A549 (cell line): ENCODE data around the gene MVD. TPM values are rescaled to one million over a fixed set of nuclear protein-coding genes. Genes with fewer than 3 reads are reported as not detected.

Experiments used
- ATOH8 ChIP-seq: fragments of 250-450 bp; sonication (Bioruptor Pico); IDR thresholded peaks from 2 replicates; pipeline ENCODE4 v1.5.0; 2020; ENCODE audit warnings: low read depth, mild to moderate bottlenecking, moderate library complexity
- CBX2 ChIP-seq: fragments of 200-600 bp; sonication (generic); IDR thresholded peaks from 2 replicates; pipeline ENCODE4 v1.6.1; 2016; ENCODE audit warnings: low read depth, mild to moderate bottlenecking, borderline replicate concordance
- CBX8 ChIP-seq: fragments of 200-600 bp; sonication (generic); IDR thresholded peaks from 2 replicates; pipeline ENCODE4 v1.6.1; 2016
- CEBPB ChIP-seq, 2 experiments: fragments of >200 bp in 1 of 2; sonication (Bioruptor Twin) in 1 of 2; formaldehyde crosslinking in 1 of 2; IDR thresholded peaks; 2 replicates each; pipeline ENCODE4 v1.6.1; 2012 to 2016
- CTCF ChIP-seq: fragments of >200 bp; sonication (Bioruptor Twin); formaldehyde crosslinking; IDR thresholded peaks from 3 replicates; pipeline ENCODE4 v1.5.1; 2016
- EHF ChIP-seq: fragments of 250-450 bp; sonication (Bioruptor Pico); IDR thresholded peaks from 2 replicates; pipeline ENCODE4 v1.5.0; 2020; ENCODE audit warnings: mild to moderate bottlenecking
- FOSL2 ChIP-seq, 2 experiments: fragments of 450-650 bp in 1 of 2; fragments of >200 bp in 1 of 2; sonication (Bioruptor Twin) in 1 of 2; formaldehyde crosslinking; IDR thresholded peaks; 2 replicates each; pipeline versions ENCODE4 v1.5.0 to v1.6.1; 2016 to 2020; ENCODE audit warnings: mild to moderate bottlenecking in 1 of 2, moderate library complexity in 1 of 2
- FOXS1 ChIP-seq: fragments of 250-450 bp; sonication (Bioruptor Pico); IDR thresholded peaks from 2 replicates; pipeline ENCODE4 v1.5.0; 2020; ENCODE audit warnings: mild to moderate bottlenecking, moderate library complexity
- GATA3 ChIP-seq: IDR thresholded peaks from 2 replicates; pipeline ENCODE4 v1.6.1; 2012; ENCODE audit warnings: borderline replicate concordance
- HES2 ChIP-seq: fragments of >200 bp; sonication (Bioruptor Twin); formaldehyde crosslinking; IDR thresholded peaks from 2 replicates; pipeline ENCODE4 v1.6.1; 2016
- HOXB13 ChIP-seq: fragments of 250-450 bp; sonication (Bioruptor Pico); IDR thresholded peaks from 2 replicates; pipeline ENCODE4 v1.5.0; 2020; ENCODE audit warnings: low read depth, mild to moderate bottlenecking, moderate library complexity
- HOXB5 ChIP-seq: fragments of 250-450 bp; sonication (Bioruptor Pico); IDR thresholded peaks from 2 replicates; pipeline ENCODE4 v1.5.0; 2020; ENCODE audit warnings: mild to moderate bottlenecking, moderate library complexity
- JUN ChIP-seq, 2 experiments: fragments of >200 bp; sonication (Bioruptor Twin); formaldehyde crosslinking; IDR thresholded peaks; 2 replicates in 1 of 2; 3 replicates in 1 of 2; pipeline ENCODE4 v1.6.1; 2016 to 2017
- KDM1A ChIP-seq: fragments of 200-600 bp; sonication (generic); IDR thresholded peaks from 2 replicates; pipeline ENCODE4 v1.6.1; 2016; ENCODE audit warnings: low read depth, mild to moderate bottlenecking
- MAZ ChIP-seq: fragments of 150-350 bp; IDR thresholded peaks from 2 replicates; pipeline ENCODE4 v1.6.1; 2014; ENCODE audit warnings: antibody characterized with exemption, low read depth, low read length, borderline replicate concordance
- MYC ChIP-seq: IDR thresholded peaks from 2 replicates; pipeline ENCODE4 v1.6.1; 2012; ENCODE audit warnings: mild to moderate bottlenecking, inconsistent platforms, low read length, improper control_type of control experiment, borderline replicate concordance
- NFE2L2 ChIP-seq: fragments of 150-350 bp; conservative IDR thresholded peaks from 2 replicates; pipeline ENCODE4 v1.6.1; 2014; ENCODE audit warnings: low read length
- NPAS2 ChIP-seq: fragments of 250-450 bp; sonication (Bioruptor Pico); IDR thresholded peaks from 2 replicates; pipeline ENCODE4 v1.8.0; 2022; ENCODE audit warnings: mild to moderate bottlenecking, moderate library complexity, borderline replicate concordance
- NR3C1 ChIP-seq: fragments of >200 bp; sonication (Bioruptor Twin); formaldehyde crosslinking; IDR thresholded peaks from 3 replicates; pipeline ENCODE4 v1.6.1; 2017
- PHF8 ChIP-seq: fragments of 200-600 bp; sonication (generic); IDR thresholded peaks from 2 replicates; pipeline ENCODE4 v1.6.1; 2016; ENCODE audit warnings: low read depth, mild to moderate bottlenecking, antibody characterized with exemption, moderate library complexity, borderline replicate concordance
- RAD21 ChIP-seq, 2 experiments: fragments of >200 bp in 1 of 2; sonication (Bioruptor Twin) in 1 of 2; formaldehyde crosslinking in 1 of 2; IDR thresholded peaks in 1 of 2; conservative IDR thresholded peaks in 1 of 2; 2 replicates in 1 of 2; 3 replicates in 1 of 2; pipeline ENCODE4 v1.6.1; 2012 to 2018; ENCODE audit warnings: inconsistent platforms in 1 of 2
- RFX5 ChIP-seq: fragments of 450-650 bp; IDR thresholded peaks from 2 replicates; pipeline ENCODE4 v1.7.1; 2014; ENCODE audit warnings: antibody characterized with exemption, mild to moderate bottlenecking, moderate library complexity
- SMC3 ChIP-seq: fragments of >200 bp; sonication (Bioruptor Twin); formaldehyde crosslinking; IDR thresholded peaks from 3 replicates; pipeline ENCODE4 v1.6.1; 2018; ENCODE audit warnings: inconsistent platforms
- ZC3H11A ChIP-seq: fragments of 450-650 bp; IDR thresholded peaks from 2 replicates; pipeline ENCODE4 v1.6.1; 2014; ENCODE audit warnings: antibody characterized with exemption, mild to moderate bottlenecking
- ZFP36 ChIP-seq: fragments of 450-650 bp; IDR thresholded peaks from 2 replicates; pipeline ENCODE4 v1.6.1; 2014; ENCODE audit warnings: borderline replicate concordance; ENCODE audit not compliant: partially characterized antibody
- polyA plus RNA-seq, 4 experiments: library from polyadenylated mRNA; depleted of rRNA in 3 of 4; stranded (reverse); fragments of >200 nt; fragmentation: RNase III in 1 of 4; extraction: RNeasy Plus Mini Kit Qiagen cat#74134 plus additional on column Dnase treatment in 1 of 4; gene quantifications; 2 replicates in 3 of 4; 3 replicates in 1 of 4; pipeline ENCODE4 v1.2.3, GENCODE V29; 2011 to 2017
- TF ChIP-seq, protein P1 (sequence below): fragments of 150-350 bp; IDR thresholded peaks from 2 replicates; pipeline ENCODE4 v1.6.1; 2014; ENCODE audit warnings: low read depth, mild to moderate bottlenecking, low read length
- TF ChIP-seq, protein P2 (sequence below): fragments of 200-600 bp; sonication (generic); IDR thresholded peaks from 2 replicates; pipeline ENCODE4 v1.6.1; 2016; ENCODE audit warnings: antibody characterized with exemption, mild to moderate bottlenecking, moderate library complexity
- TF ChIP-seq, protein P3 (sequence below): IDR thresholded peaks from 2 replicates; pipeline ENCODE4 v1.6.1; 2012; ENCODE audit warnings: low read depth, borderline replicate concordance
- TF ChIP-seq, protein P4 (sequence below): fragments of >200 bp; sonication (Bioruptor Twin); formaldehyde crosslinking; IDR thresholded peaks from 3 replicates; pipeline ENCODE4 v1.6.1; 2016

Gene MVD
- polyA plus RNA-seq, 2 of the 4 experiments (the other 2 are of a cell fraction), result 5.8 to 43.1 TPM

DNA sequence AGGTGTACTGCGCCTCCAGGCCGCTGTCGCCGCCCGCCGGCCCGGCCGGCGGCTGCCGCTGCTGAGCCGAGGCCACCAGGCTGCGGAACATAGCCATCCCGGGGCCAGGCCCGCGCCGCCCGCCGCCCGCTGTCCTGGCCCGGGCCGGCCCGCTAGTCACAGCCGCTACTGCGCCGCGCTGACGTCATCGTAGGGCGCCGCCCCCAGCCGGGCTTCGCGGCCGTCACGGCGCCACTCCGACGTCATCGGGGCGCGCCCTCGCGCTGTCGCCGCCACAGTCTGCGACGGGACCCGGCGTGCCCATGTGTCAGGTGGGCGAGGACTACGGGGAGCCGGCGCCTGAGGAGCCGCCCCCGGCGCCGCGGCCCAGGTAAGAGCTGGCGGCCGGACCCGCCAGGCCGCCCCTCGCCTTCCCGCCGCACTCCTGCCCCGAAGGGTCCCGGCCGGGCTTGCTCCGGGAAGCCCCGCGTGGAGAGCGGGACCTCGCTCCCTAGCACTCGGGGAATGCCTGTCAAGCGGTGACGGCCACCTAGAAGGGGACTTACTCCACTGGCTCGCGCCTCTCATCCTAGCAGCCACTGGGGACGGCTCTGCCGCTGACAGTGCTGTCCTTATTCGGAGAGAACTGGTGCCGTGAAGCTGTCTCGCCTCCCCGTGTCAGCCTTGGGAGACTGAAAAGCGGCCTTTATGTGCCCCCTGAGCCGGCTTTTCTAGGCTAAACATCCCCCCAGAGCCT lies 43.5 kb upstream of the MVD start, which contains the start of the genes CTU2 and RNF166 (continued):
- TF ChIP-seq MAZ (no peak), CEBPB (IDR thresholded peaks at IDR 0.05) (no peak), CTCF (no peak), JUN (IDR thresholded peaks at IDR 0.05) (peak; percentile 79 to 90; a peak in 4 of 5 replicates), ATOH8 (CRISPR knock-in tag) (no peak), NPAS2 (CRISPR knock-in tag) (no peak), FOSL2 (IDR thresholded peaks at IDR 0.05) (no peak), FOSL2 (CRISPR knock-in tag; IDR thresholded peaks at IDR 0.05) (peak; percentile 71), NR3C1 (no peak), SMC3 (no peak), CBX8 (no peak), MYC (peak; percentile 75), HOXB5 (no peak), CBX2 (no peak), GATA3 (no peak), HES2 (no peak), NFE2L2 (no peak), RFX5 (0 out of 2 replicates have a peak, but pooled peaks have one; percentile 71), FOXS1 (CRISPR knock-in tag) (no peak), PHF8 (peak; percentile 81), RAD21 (conservative IDR thresholded peaks at IDR 0.05 in 1 of 2, IDR thresholded peaks at IDR 0.05 in 1 of 2) (no peak), EHF (CRISPR knock-in tag) (no peak), ZFP36 (no peak), HOXB13 (CRISPR knock-in tag) (no peak), ZC3H11A (no peak), KDM1A (no peak)
- TF ChIP-seq, protein P1, sequence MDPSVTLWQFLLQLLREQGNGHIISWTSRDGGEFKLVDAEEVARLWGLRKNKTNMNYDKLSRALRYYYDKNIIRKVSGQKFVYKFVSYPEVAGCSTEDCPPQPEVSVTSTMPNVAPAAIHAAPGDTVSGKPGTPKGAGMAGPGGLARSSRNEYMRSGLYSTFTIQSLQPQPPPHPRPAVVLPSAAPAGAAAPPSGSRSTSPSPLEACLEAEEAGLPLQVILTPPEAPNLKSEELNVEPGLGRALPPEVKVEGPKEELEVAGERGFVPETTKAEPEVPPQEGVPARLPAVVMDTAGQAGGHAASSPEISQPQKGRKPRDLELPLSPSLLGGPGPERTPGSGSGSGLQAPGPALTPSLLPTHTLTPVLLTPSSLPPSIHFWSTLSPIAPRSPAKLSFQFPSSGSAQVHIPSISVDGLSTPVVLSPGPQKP, result no peak
- TF ChIP-seq, protein P2, sequence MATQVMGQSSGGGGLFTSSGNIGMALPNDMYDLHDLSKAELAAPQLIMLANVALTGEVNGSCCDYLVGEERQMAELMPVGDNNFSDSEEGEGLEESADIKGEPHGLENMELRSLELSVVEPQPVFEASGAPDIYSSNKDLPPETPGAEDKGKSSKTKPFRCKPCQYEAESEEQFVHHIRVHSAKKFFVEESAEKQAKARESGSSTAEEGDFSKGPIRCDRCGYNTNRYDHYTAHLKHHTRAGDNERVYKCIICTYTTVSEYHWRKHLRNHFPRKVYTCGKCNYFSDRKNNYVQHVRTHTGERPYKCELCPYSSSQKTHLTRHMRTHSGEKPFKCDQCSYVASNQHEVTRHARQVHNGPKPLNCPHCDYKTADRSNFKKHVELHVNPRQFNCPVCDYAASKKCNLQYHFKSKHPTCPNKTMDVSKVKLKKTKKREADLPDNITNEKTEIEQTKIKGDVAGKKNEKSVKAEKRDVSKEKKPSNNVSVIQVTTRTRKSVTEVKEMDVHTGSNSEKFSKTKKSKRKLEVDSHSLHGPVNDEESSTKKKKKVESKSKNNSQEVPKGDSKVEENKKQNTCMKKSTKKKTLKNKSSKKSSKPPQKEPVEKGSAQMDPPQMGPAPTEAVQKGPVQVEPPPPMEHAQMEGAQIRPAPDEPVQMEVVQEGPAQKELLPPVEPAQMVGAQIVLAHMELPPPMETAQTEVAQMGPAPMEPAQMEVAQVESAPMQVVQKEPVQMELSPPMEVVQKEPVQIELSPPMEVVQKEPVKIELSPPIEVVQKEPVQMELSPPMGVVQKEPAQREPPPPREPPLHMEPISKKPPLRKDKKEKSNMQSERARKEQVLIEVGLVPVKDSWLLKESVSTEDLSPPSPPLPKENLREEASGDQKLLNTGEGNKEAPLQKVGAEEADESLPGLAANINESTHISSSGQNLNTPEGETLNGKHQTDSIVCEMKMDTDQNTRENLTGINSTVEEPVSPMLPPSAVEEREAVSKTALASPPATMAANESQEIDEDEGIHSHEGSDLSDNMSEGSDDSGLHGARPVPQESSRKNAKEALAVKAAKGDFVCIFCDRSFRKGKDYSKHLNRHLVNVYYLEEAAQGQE, result 0 out of 2 replicates have a peak, but pooled peaks have one; percentile 14
- TF ChIP-seq, protein P3, sequence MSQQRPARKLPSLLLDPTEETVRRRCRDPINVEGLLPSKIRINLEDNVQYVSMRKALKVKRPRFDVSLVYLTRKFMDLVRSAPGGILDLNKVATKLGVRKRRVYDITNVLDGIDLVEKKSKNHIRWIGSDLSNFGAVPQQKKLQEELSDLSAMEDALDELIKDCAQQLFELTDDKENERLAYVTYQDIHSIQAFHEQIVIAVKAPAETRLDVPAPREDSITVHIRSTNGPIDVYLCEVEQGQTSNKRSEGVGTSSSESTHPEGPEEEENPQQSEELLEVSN, result no peak
- TF ChIP-seq, protein P4, sequence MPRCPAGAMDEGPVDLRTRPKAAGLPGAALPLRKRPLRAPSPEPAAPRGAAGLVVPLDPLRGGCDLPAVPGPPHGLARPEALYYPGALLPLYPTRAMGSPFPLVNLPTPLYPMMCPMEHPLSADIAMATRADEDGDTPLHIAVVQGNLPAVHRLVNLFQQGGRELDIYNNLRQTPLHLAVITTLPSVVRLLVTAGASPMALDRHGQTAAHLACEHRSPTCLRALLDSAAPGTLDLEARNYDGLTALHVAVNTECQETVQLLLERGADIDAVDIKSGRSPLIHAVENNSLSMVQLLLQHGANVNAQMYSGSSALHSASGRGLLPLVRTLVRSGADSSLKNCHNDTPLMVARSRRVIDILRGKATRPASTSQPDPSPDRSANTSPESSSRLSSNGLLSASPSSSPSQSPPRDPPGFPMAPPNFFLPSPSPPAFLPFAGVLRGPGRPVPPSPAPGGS, result peak; percentile 80
